GM18951 (cell line): ENCODE measurements around the gene RERE.

Experiments
- POLR2A ChIP-seq: IDR thresholded peaks from 4 replicates; pipeline ENCODE4 v1.6.1; 2011; ENCODE audit warnings: mild to moderate bottlenecking; ENCODE audit not compliant: insufficient read length, insufficient read depth; ENCODE audit errors: extremely low read depth
- in situ Hi-C: fragments of 300-500 bp; cut with MboI; formaldehyde crosslinking; loops from one replicate; pipeline ENCODE4 v1.12.0; 2022; ENCODE audit warnings: low sequenced_read_pairs, mixed read lengths, inconsistent platforms; ENCODE audit not compliant: unreplicated experiment

The RERE gene

DNA sequence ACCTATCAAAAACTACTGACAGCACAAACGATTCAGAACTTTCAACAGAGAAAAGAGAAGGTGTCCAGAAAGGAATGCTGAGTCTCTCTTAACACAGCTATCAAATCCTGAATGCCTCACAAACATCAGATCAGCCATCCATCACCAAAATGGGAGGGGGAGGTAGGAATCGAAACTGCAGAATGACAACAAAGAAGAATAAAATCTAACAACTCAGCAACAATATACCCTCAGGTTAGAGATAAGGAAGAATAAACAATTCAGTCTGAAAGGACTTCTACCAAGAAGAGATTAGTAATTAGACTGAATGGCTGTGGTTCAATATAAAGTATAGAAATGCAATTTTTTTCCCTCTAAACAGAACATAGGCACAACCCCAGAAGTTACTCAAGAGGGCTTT lies 94.4 kb downstream of the RERE start:
- in situ Hi-C loops, result no loop called here
- no peak for TF ChIP-seq POLR2A

- in situ Hi-C loops, result no loop called here
- TF ChIP-seq POLR2A, result no peak
These were observed 95.1 kb downstream of the RERE start for GRCh38 chr1:8722366-8722765.

- TF ChIP-seq POLR2A, result no peak
- in situ Hi-C loops, result no loop called here
These were observed 95.6 kb downstream of the RERE start for GRCh38 chr1:8721679-8722324.

- no peak for TF ChIP-seq POLR2A
- in situ Hi-C loops, result no loop called here
These were observed 97.1 kb downstream of the RERE start for GRCh38 chr1:8720347-8720746.

- no peak for TF ChIP-seq POLR2A
These were observed 98.5 kb downstream of the RERE start for GRCh38 chr1:8718850-8719361.

DNA sequence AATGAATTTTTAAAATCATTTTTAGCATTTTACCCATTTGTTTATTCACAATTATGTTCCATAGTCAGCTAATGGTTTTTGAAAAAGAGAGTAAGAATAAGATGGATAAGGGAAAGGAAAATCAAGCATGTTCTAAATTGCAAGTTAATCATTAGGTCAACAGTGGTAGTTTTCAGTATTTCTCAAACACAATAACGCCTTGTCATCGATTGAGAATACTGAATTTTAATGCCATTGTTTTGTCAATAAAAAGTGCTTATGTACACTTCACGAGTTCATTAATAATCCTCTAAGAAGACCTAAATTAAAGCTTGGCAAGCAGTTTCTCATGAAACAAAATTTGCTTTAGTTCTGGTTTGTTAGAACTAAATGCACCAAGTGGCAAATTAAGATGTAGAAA lies 100.3 kb downstream of the RERE start:
- TF ChIP-seq POLR2A, result no peak
- in situ Hi-C loops, result no loop called here

More at GRCh38 chr1:8718850-8719361, 98.5 kb downstream of the RERE start:
- in situ Hi-C loops, result no loop called here

- in situ Hi-C loops, result no loop called here
These were observed 101.2 kb downstream of the RERE start for GRCh38 chr1:8716238-8716637.

GRCh38 chr1:8714173-8714572 lies 103.3 kb downstream of the RERE start:
- TF ChIP-seq POLR2A, result no peak
- in situ Hi-C loops, result no loop called here

More at GRCh38 chr1:8716238-8716637, 101.2 kb downstream of the RERE start:
- no peak for TF ChIP-seq POLR2A

DNA sequence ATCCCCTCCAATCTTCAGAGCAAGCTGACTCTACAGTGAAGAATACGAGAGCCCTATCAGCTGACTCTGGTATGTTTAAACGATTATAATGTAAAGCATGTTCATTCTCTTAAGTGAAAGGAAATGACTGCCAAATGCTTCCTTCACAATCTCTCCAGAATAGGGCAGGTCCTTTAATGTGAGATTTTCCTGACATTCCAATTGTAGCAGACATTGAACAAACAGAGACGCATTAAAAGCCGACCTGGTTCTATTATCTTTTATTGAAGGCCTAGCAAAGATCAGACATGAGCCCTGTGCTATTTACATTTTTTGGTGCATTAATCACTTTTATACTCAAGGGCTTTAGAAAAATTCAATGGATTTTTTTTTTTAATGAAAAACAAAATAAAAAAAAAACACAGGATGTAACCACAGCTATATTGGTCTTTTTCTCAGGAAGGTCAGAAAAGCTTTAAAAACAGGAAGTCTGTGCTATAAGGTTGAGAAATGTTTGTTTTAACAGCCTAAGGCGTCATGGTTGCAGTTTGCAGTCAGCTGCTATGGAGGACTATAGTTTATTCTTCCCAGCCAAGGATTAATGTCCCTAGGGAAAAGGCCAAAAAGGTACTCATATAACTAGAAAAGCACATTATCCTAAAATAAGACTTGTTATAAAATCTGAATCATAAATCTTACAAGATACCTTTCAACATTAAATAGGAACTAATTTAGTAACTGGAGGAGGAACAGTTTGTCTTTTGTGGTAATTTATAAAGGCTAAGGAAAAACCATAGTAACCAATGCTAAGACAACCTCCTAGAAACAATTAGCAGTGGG lies 104.8 kb downstream of the RERE start:
- no peak for TF ChIP-seq POLR2A
- in situ Hi-C loops, result no loop called here

DNA sequence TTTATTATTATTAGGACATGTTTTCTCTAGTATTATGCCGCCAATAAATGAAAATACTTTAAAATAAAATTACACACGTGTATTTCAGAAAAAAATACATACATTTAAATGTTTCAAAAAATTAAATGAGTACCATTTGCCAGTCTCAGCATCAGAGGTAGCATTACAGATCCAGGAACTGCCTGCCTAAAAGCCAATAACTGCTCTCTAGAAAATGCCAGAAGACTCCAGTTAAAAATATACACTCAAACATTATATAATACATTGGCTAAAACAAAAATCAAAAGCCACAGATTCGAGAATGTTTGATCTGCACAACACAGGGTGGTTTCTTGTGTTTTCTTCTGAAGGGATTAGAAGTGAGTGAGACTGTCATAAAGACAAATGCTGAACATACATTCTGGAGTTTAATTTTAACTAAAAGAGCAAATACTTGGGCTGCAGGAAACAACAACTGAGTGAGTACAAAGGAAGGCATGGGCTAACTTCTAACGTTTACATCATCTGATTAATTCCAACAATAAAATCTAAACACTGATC lies 105.5 kb downstream of the RERE start:
- no peak for TF ChIP-seq POLR2A
- in situ Hi-C loops, result no loop called here

DNA sequence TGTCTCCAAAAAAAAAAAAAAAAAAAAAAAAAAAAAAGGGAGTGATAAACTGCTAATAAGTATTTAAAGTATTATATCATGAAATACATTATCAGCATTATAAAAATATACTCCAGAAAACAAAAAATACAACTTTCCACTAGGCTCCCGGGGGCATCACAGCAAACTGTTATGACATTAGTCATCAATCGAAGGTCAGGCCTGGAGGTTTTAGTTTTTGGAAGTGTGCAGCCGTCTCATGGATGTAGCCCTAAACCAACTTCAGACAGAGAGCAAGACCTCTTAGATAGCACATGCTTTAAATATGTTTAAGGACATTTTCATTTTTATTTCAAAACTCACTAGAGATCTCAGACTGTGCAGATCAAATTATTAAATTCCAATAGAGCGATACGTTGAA lies 106.3 kb downstream of the RERE start:
- in situ Hi-C loops, result no loop called here
- TF ChIP-seq POLR2A, result no peak

- in situ Hi-C loops, result no loop called here
- no peak for TF ChIP-seq POLR2A
These were observed 109.2 kb downstream of the RERE start for GRCh38 chr1:8708259-8708658.

- in situ Hi-C loops, result no loop called here
- no peak for TF ChIP-seq POLR2A
These were observed 110.4 kb downstream of the RERE start for GRCh38 chr1:8706995-8707396.

DNA sequence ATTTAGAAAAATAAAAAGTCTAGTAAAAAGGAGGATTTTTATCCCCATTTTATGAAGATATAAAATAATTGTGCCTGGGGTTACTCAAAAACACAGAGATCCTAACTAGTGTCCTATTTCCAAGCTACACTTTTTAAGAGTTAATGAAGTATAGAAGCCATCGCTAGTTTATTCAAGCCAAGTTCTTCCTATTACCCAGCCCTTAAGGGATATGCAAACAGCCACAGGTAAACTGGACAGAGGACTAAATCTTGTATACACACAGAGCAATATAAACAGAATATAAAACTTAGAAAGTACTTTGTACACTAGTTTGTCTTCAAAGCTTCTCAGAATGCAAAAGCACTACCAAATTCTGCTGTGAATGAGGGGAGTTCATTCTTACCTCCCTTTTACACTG lies 111.1 kb downstream of the RERE start:
- no peak for TF ChIP-seq POLR2A
- in situ Hi-C loops, result no loop called here

- in situ Hi-C loops, result no loop called here
- TF ChIP-seq POLR2A, result no peak
These were observed 112.5 kb downstream of the RERE start for GRCh38 chr1:8704866-8705506.
